ENCODE results near the gene CXCR1.

CXCR1 gene

GRCh38 chr2:218162814-218163213 is 3.9 kb downstream of the CXCR1 start:
- ChIA-PET CTCF (interaction anchor here (0.6 to 1.3 kb wide), 5 partner anchors 10 to 376 kb away, joined by 3 to 4 read pairs (median 3); no protein-coding TSS in a partner anchor), POLR2A (no interaction called here)
- H3K9me3 ChIP-seq (ENCODE audit: control insufficient read depth, insufficient read depth, low read depth, low read length) = no peaks in the 10 kb centered on the region
- H3K4me3 ChIP-seq (ENCODE audit: low read depth, low read length) = no peak overlapping the region
- no peaks in the 10 kb centered on the region for H3K4me1 ChIP-seq (ENCODE audit: control insufficient read depth, insufficient read depth, low read length)
- TF ChIP-seq ZBTB17 (tag by site-specific recombination; IDR thresholded peaks at IDR 0.05) (no peak), ZNF792 (tag by site-specific recombination; IDR thresholded peaks at IDR 0.05) (no peak), HIC1 (tag by site-specific recombination; IDR thresholded peaks at IDR 0.05) (no peak), ZNF426 (tag by site-specific recombination; IDR thresholded peaks at IDR 0.05) (no peak), ZNF146 (tag by site-specific recombination; IDR thresholded peaks at IDR 0.05) (no peak)
- no peak overlapping the region for H3K27ac ChIP-seq (ENCODE audit: extremely low read depth, low read depth, low read length)
- H3K36me3 ChIP-seq (ENCODE audit: control insufficient read depth in 2 of 2, insufficient read depth in 1 of 2, low read length in 2 of 2) = no peaks in the 10 kb centered on the region

- TF ChIP-seq KLF1 (tag by site-specific recombination; IDR thresholded peaks at IDR 0.05) = no peak
- POLR2A ChIA-PET = interaction anchor here (0.7 kb wide), 1 partner anchor 10 kb away, joined by 6 read pairs; no protein-coding TSS in a partner anchor
- CTCF ChIA-PET = no interaction called here
Measured at GRCh38 chr2:218161644-218162043, 5.1 kb downstream of the CXCR1 start.

GRCh38 chr2:218155953-218156479 is 10.7 kb downstream of the CXCR1 start:
- H3K4me3 ChIP-seq (ENCODE audit: low read depth, low read length) = no peak overlapping the region
- H3K36me3 ChIP-seq (ENCODE audit: control insufficient read depth in 2 of 2, insufficient read depth in 1 of 2, low read length in 2 of 2) = no peaks in the 10 kb centered on the region
- CTCF ChIA-PET = interaction anchor here (1.3 to 3.4 kb wide), 2 partner anchors 12 kb away, joined by 5 to 13 read pairs; no protein-coding TSS in a partner anchor
- no peaks in the 10 kb centered on the region for H3K9me3 ChIP-seq (ENCODE audit: control insufficient read depth, insufficient read depth, low read depth, low read length)
- no peaks in the 10 kb centered on the region for H3K4me1 ChIP-seq (ENCODE audit: control insufficient read depth, insufficient read depth, low read length)
- no peak overlapping the region for H3K27ac ChIP-seq (ENCODE audit: extremely low read depth, low read depth, low read length)
- POLR2A ChIA-PET = no interaction called here
- TF ChIP-seq ZNF747 (tag by site-specific recombination; IDR thresholded peaks at IDR 0.05) (no peak), ZNF658 (tag by site-specific recombination; IDR thresholded peaks at IDR 0.05) (no peak), KLF1 (tag by site-specific recombination; IDR thresholded peaks at IDR 0.05) (no peak), GLI4 (tag by site-specific recombination; IDR thresholded peaks at IDR 0.05) (no peak), ZNF645 (tag by site-specific recombination; IDR thresholded peaks at IDR 0.05) (no peak), ZNF560 (tag by site-specific recombination; IDR thresholded peaks at IDR 0.05; ENCODE audit: borderline replicate concordance) (no peak), GLI2 (tag by site-specific recombination; IDR thresholded peaks at IDR 0.05; ENCODE audit: borderline replicate concordance, low read depth) (no peak), SCRT1 (tag by site-specific recombination; IDR thresholded peaks at IDR 0.05; ENCODE audit: borderline replicate concordance) (no peak), ZBTB11 (tag by site-specific recombination; conservative IDR thresholded peaks at IDR 0.05; ENCODE audit: low read depth) (no peak), ZFP41 (tag by site-specific recombination; IDR thresholded peaks at IDR 0.05; ENCODE audit: borderline replicate concordance) (no peak)

More at GRCh38 chr2:218161644-218162043, 5.1 kb downstream of the CXCR1 start:
- no peaks in the 10 kb centered on the region for H3K36me3 ChIP-seq (ENCODE audit: control insufficient read depth in 2 of 2, insufficient read depth in 1 of 2, low read length in 2 of 2)
- no peak overlapping the region for H3K27ac ChIP-seq (ENCODE audit: extremely low read depth, low read depth, low read length)
- H3K4me1 ChIP-seq (ENCODE audit: control insufficient read depth, insufficient read depth, low read length) = no peaks in the 10 kb centered on the region
- no peaks in the 10 kb centered on the region for H3K9me3 ChIP-seq (ENCODE audit: control insufficient read depth, insufficient read depth, low read depth, low read length)
- no peak overlapping the region for H3K4me3 ChIP-seq (ENCODE audit: low read depth, low read length)

Data from HEK293 (cell line).